Measurements from ENCODE around the gene TMEM135. TPM values are rescaled to one million over a fixed set of nuclear protein-coding genes. Genes with fewer than 3 reads are reported as not detected.

TMEM135 gene
- total RNA-seq, 2 experiments from 2014 or later, result 24.7 to 30.0 TPM

- no peak for DNase-seq
- H3K9me3 Mint-ChIP-seq, result peaks cover 20% of the 10 kb centered on the region
- no peak overlapping the region for H3K4me3 Mint-ChIP-seq
- intact Hi-C loops (cut with micrococcal nuclease), result no loop called here
- CTCF ChIA-PET, result interaction anchor here (0.9 kb wide), 1 partner anchor 59 kb away, joined by 4 read pairs; no protein-coding TSS in a partner anchor
- no peaks in the 10 kb centered on the region for H3K27me3 Mint-ChIP-seq
- ATAC-seq, result no peak
- H3K36me3 Mint-ChIP-seq (ENCODE audit: low read depth), result peaks cover 17% of the 10 kb centered on the region
- H3K4me1 Mint-ChIP-seq (ENCODE audit: low read depth), result no peaks in the 10 kb centered on the region
- POLR2A ChIA-PET, result no interaction called here
- H3K27ac Mint-ChIP-seq, result no peak overlapping the region
- TF ChIP-seq, protein P1, sequence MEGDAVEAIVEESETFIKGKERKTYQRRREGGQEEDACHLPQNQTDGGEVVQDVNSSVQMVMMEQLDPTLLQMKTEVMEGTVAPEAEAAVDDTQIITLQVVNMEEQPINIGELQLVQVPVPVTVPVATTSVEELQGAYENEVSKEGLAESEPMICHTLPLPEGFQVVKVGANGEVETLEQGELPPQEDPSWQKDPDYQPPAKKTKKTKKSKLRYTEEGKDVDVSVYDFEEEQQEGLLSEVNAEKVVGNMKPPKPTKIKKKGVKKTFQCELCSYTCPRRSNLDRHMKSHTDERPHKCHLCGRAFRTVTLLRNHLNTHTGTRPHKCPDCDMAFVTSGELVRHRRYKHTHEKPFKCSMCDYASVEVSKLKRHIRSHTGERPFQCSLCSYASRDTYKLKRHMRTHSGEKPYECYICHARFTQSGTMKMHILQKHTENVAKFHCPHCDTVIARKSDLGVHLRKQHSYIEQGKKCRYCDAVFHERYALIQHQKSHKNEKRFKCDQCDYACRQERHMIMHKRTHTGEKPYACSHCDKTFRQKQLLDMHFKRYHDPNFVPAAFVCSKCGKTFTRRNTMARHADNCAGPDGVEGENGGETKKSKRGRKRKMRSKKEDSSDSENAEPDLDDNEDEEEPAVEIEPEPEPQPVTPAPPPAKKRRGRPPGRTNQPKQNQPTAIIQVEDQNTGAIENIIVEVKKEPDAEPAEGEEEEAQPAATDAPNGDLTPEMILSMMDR (IDR thresholded peaks at IDR 0.05), result no peak
Measured at GRCh38 chr11:87230995-87231394, 193.3 kb downstream of the TMEM135 start.

DNA sequence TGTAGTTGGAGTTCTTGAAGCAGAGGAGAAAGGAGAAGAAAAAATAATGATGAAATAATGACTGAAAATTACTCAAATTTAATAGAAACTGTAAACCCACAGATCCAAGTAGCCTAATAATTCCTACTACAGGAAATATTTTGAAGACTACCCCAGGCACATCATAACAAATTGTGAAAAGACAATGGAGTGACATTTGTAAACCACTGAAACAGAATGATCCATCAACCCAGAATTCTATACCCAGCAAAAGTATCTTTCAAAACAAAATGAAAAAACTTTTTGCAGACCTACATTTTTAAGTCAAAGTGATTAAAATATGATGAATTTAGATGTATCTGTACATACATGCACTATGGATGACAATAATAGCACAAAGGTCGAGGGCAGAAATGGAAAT, 194.6 kb downstream of the TMEM135 start:
- Mint-ChIP-seq H3K9me3 (peaks cover 20% of the 10 kb centered on the region), H3K27ac (no peak overlapping the region), H3K4me3 (no peak overlapping the region), H3K27me3 (no peaks in the 10 kb centered on the region), H3K36me3 (ENCODE audit: low read depth) (peaks cover 19% of the 10 kb centered on the region), H3K4me1 (ENCODE audit: low read depth) (no peaks in the 10 kb centered on the region)
- TF ChIP-seq, protein P1 (IDR thresholded peaks at IDR 0.05), result no peak
- ATAC-seq (no peak), DNase-seq (no peak)
- CTCF ChIA-PET, result no interaction called here
- POLR2A ChIA-PET, result no interaction called here
- intact Hi-C loops (cut with micrococcal nuclease), result no loop called here

DNA sequence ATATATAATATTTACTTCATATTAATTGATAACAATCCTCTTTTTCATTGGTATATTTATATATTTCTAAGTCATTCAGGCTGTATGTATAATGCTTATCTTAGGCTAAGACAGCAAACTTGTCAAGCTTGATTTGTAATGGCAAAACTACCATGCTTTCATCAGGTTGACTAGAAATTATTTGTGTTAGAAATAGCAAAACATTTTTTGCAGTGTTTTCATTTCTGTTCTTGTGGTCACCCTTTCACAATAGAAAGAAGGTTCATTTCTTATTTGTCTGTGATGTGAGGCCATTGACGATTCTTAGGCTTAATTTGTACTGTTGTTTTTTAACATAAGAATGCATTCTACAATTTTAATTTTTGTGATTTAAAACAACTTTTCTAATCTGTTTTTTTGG, 197.6 kb downstream of the TMEM135 start:
- no peak overlapping the region for H3K27ac Mint-ChIP-seq
- peaks cover 23% of the 10 kb centered on the region for H3K36me3 Mint-ChIP-seq (ENCODE audit: low read depth)
- H3K4me1 Mint-ChIP-seq (ENCODE audit: low read depth), result no peaks in the 10 kb centered on the region
- DNase-seq (no peak), ATAC-seq (no peak)
- TF ChIP-seq, protein P1 (IDR thresholded peaks at IDR 0.05), result no peak
- intact Hi-C loops (cut with micrococcal nuclease), result no loop called here
- POLR2A ChIA-PET, result no interaction called here
- peaks cover 21% of the 10 kb centered on the region for H3K9me3 Mint-ChIP-seq
- CTCF ChIA-PET, result interaction anchor here (1.0 kb wide), 1 partner anchor 297 kb away, joined by 3 read pairs; no protein-coding TSS in a partner anchor
- no peak overlapping the region for H3K4me3 Mint-ChIP-seq
- H3K27me3 Mint-ChIP-seq, result no peaks in the 10 kb centered on the region

DNA sequence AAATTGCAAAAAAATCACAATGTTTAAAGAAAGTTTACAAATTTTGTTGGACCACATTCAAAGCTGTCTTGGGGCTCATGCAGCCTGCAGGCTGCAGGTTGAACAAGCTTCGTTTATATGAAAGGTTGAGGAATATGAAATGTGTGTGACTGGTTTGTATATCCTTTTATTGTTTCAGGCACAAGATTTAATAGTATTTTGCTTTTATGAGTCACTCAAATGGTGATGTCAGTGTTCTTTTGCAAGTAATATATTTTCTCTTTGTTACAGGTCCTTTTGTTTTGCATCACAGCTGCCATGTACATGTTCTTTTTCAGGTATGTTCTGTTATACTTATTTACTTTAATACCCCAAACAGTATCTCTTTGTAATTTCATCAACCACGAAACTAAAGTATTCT, 198.6 kb downstream of the TMEM135 start:
- Mint-ChIP-seq H3K27ac (no peak overlapping the region), H3K27me3 (no peaks in the 10 kb centered on the region), H3K4me1 (ENCODE audit: low read depth) (no peaks in the 10 kb centered on the region), H3K36me3 (ENCODE audit: low read depth) (peaks cover 18% of the 10 kb centered on the region), H3K4me3 (no peak overlapping the region), H3K9me3 (peaks cover 13% of the 10 kb centered on the region)
- TF ChIP-seq, protein P1 (IDR thresholded peaks at IDR 0.05), result no peak
- ChIA-PET CTCF (no interaction called here), POLR2A (no interaction called here)
- intact Hi-C loops (cut with micrococcal nuclease), result no loop called here
- no peak for DNase-seq
- no peak for ATAC-seq

GRCh38 chr11:87239001-87239400, 201.3 kb downstream of the TMEM135 start:
- ChIA-PET CTCF (no interaction called here), POLR2A (no interaction called here)
- peaks cover 3% of the 10 kb centered on the region for H3K9me3 Mint-ChIP-seq
- intact Hi-C loops (cut with micrococcal nuclease), result no loop called here
- no peaks in the 10 kb centered on the region for H3K4me1 Mint-ChIP-seq (ENCODE audit: low read depth)
- TF ChIP-seq, protein P1 (IDR thresholded peaks at IDR 0.05), result no peak
- H3K27ac Mint-ChIP-seq, result no peak overlapping the region
- ATAC-seq (no peak), DNase-seq (no peak)
- H3K27me3 Mint-ChIP-seq, result no peaks in the 10 kb centered on the region
- H3K4me3 Mint-ChIP-seq, result no peak overlapping the region
- peaks cover 7% of the 10 kb centered on the region for H3K36me3 Mint-ChIP-seq (ENCODE audit: low read depth)

Data from activated CD8-positive, alpha-beta T cell treated with anti-CD3 and anti-CD28 coated beads for 36 hours (primary cell).